Measurements from ENCODE around the gene KNDC1.

DNA sequence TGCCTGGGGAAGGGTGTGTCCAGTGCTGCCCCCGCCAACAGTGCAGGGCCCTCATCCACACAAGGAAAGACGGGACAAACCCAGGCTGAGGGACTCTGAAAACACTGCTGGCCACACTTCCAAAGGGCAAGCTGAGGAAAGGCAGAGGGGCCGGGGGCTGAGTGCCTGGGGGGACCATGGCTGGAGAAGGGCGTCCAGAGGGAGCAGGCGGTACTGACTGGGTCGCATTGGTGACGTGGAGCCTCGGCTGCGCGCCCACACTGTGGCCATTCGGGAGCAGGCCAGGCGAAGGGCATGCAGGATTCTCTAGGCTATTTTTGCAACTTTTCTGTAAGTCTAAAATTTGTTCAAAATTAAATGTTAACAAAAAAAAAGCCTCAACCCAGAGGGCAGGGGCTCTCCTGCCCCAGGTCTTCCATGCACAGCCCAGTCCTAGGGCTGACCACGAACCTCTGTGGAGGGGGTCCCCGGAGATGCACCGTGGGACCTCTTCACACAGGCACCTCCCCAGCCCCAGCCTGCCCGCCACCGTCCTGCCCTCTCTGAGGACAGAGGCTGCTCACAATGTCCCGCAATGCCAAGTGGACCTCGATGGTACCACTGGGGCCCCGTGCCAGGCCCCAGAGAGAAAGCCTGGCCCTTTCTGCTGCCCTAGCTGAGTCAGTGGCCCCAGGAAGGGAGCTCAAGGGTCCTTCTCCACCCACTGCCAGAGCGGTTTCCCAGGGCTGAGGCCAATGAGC lies 106.2 kb downstream of the KNDC1 start:
- TF ChIP-seq, protein P1, sequence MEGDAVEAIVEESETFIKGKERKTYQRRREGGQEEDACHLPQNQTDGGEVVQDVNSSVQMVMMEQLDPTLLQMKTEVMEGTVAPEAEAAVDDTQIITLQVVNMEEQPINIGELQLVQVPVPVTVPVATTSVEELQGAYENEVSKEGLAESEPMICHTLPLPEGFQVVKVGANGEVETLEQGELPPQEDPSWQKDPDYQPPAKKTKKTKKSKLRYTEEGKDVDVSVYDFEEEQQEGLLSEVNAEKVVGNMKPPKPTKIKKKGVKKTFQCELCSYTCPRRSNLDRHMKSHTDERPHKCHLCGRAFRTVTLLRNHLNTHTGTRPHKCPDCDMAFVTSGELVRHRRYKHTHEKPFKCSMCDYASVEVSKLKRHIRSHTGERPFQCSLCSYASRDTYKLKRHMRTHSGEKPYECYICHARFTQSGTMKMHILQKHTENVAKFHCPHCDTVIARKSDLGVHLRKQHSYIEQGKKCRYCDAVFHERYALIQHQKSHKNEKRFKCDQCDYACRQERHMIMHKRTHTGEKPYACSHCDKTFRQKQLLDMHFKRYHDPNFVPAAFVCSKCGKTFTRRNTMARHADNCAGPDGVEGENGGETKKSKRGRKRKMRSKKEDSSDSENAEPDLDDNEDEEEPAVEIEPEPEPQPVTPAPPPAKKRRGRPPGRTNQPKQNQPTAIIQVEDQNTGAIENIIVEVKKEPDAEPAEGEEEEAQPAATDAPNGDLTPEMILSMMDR (IDR thresholded peaks at IDR 0.05): no peak
- no peak for TF ChIP-seq POLR2A (IDR thresholded peaks at IDR 0.05)
